ENCODE measurements around the gene OTULIN.

The OTULIN gene

GRCh38 chr5:14664270-14665100 lies at the start of gene OTULIN:
TSS of gene OTULIN (plus strand) at chr5:14664718. CDS start at chr5:14664826, 108 bp downstream.
- H3K27ac ChIP-seq = peak within 1 kb of the TSS; percentile 94
- TF ChIP-seq CTCF (conservative IDR thresholded peaks at IDR 0.05) = no peak

- no peak for TF ChIP-seq CTCF (conservative IDR thresholded peaks at IDR 0.05)
- peak overlapping the region; percentile 40 for H3K27ac ChIP-seq
Measured at GRCh38 chr5:14615365-14615764, 49.2 kb upstream of the OTULIN start.

GRCh38 chr5:14617441-14617840 lies 47.1 kb upstream of the OTULIN start:
- TF ChIP-seq CTCF (conservative IDR thresholded peaks at IDR 0.05) = no peak
- no peak overlapping the region for H3K27ac ChIP-seq

- peak overlapping the region; percentile 51; the same call in 1 of the 2 replicates for H3K27ac ChIP-seq
- TF ChIP-seq CTCF (conservative IDR thresholded peaks at IDR 0.05) = no peak
Measured at GRCh38 chr5:14627270-14627669, 37.2 kb upstream of the OTULIN start.

- peak overlapping the region; percentile 51; the same call in 1 of the 2 replicates for H3K27ac ChIP-seq
- no peak for TF ChIP-seq CTCF (conservative IDR thresholded peaks at IDR 0.05)
Measured at GRCh38 chr5:14628346-14628745, 36.2 kb upstream of the OTULIN start.

- no peak for TF ChIP-seq CTCF (conservative IDR thresholded peaks at IDR 0.05)
- no peak overlapping the region for H3K27ac ChIP-seq
Measured at GRCh38 chr5:14630671-14631070, 33.8 kb upstream of the OTULIN start.

- no peak for TF ChIP-seq CTCF (conservative IDR thresholded peaks at IDR 0.05)
- H3K27ac ChIP-seq = no peak overlapping the region
Measured at GRCh38 chr5:14635656-14636055, 28.9 kb upstream of the OTULIN start.
